Stimulated activated naive CD8-positive, alpha-beta T cell treated with anti-CD3 and anti-CD28 coated beads, Interleukin-15, Interleukin-2, amounts not matched to agents 100 U/mL and 50 U/mL, for 24 hours (primary cell): Measurements from ENCODE around the gene GLRA1.
A peak's percentile ranks its signal among the peaks of the same experiment; 100 is the strongest.

ENCODE experiments used
- ATAC-seq: fragments of 150-1000 bp; cut with Tn5 transposase; one replicate; pipeline ENCODE4 v1.10.0; 2021
- DNase-seq: peaks from one replicate; pipeline ENCODE4 v3.0.0; 2021

GLRA1 gene

GRCh38 chr5:151924564-151925301, at the start of gene GLRA1:
Gene GLRA1, minus strand, starts transcription at chr5:151924851. Its CDS starts 302 bp downstream, at chr5:151924549.
- ATAC-seq (no peak), DNase-seq (peak; percentile 65)

- ATAC-seq (no peak), DNase-seq (no peak)
Observed at GRCh38 chr5:151970885-151971284, 46.2 kb upstream of the GLRA1 start.

DNA sequence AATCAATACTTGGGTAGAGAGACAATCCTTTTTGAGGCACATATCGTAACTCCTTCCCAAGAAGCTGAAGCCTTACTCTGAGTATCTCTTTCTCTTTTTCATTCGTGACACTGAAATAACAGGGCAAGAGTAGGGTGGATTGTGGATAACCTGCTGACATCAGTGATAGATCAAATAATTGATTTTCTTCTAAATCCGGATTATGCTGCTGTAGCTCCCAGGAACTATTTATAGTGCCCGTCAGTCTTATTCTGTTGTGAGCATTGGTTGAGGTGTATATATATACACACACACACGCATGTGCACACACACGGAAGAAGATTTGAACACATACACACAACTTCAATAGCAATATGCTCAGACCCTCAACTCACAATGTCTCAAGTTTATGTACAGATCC, 43.2 kb upstream of the GLRA1 start:
- DNase-seq: no peak
- no peak for ATAC-seq

- ATAC-seq: no peak
- DNase-seq: no peak
Observed at GRCh38 chr5:151966046-151966445, 41.4 kb upstream of the GLRA1 start.

DNA sequence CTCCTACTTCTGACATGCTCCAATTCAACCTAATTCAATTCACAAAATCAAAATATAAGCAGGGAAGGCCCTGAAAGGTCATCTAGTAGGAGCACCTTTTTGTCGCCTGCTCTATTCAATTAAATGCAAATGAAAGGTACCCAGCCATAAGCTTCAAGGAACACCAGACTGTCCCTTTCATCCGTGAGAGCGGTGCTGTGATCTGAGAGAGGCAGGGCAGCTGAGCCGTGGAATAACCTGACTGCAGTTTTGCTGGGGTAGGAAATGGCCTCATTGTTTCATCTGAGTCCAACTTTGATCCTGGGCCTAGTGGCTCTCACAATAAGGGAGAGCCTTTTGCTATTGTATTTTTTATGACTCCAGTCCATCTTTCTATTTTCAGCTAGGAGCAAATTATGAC, 39.8 kb upstream of the GLRA1 start:
- ATAC-seq: no peak
- no peak for DNase-seq

DNA sequence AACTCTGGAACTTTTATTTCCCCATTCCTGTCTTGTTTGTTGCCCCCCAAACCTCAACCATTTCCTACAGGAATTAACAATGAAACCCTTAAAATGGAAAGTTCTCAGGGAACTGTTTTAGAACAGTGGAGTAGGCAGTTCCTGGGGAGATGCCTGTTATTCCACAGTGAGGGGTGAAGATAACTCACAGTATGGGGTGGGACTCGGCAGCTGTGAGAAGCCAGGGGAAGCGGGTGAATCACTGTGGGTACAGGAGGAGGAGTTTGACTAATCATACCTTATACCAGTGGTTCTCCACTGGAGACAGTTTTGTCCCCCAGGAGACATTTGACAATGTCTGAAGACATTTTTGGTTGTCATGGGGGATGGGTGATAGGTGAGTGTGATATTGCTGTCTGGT, 36.9 kb upstream of the GLRA1 start:
- DNase-seq (no peak), ATAC-seq (no peak)

- ATAC-seq (no peak), DNase-seq (no peak)
Observed at GRCh38 chr5:151958111-151958510, 33.5 kb upstream of the GLRA1 start.

GRCh38 chr5:151956725-151957124, 32.1 kb upstream of the GLRA1 start:
- no peak for DNase-seq
- no peak for ATAC-seq

DNA sequence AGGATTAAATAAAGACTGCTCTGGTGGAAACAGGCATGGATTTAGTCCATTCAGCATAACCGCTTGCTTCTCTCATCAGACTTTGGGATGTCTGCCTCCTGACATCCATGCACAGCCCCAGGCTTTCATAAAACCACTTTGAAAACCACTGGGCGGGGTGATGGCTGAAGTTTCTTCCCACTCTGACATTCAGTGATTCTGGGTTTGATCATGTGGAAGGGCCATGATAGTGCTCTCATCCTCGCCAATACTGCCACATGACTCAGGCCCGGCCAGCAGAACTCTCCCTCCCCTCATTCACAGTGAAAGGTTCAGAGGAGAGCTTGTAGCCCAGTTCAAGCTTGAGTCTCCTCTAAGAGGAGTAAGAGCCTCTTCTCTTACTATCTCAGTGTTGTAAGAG, 29.6 kb upstream of the GLRA1 start:
- ATAC-seq (no peak), DNase-seq (no peak)

- DNase-seq (no peak), ATAC-seq (no peak)
Observed at GRCh38 chr5:151953833-151954232, 29.2 kb upstream of the GLRA1 start.

DNA sequence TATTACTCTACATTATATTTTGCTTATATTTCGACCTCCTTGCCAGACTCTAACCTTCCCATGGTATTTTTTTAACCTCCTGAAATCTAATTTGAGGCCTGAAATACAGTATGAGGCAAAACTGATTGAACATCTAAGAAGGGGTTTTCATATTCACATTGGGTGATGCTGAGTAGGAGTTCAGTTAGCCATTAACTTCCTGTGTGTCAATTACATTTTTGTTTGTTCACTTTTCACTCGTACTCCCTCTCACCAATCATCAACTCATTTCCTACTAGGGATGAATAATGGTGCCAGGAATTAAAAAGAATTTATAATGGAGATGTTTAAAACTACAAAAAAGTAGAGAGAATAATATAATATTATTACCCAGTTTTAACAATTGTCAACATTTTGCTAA, 27.6 kb upstream of the GLRA1 start:
- no peak for DNase-seq
- no peak for ATAC-seq

DNA sequence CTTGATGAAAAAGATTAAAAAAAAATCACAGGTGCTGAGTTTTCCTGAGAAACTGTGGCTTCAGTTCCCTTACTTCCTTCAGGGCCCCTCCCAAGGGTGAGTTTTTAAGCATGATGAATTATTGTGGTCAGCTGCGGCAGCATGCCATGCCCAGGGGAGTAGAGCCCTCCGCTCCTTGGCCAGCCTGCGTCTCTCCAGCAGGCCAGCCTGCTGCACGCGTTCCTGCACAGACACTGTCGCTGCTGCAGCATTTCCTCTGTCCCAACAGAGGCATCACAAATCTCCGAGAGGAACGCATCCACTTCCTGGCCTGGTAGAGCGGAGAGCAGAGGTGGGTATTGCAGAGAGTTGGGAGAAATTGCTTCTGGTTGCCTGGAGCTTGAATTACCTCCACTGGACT, 26.1 kb upstream of the GLRA1 start:
- no peak for ATAC-seq

GRCh38 chr5:151949701-151950308, 25.2 kb upstream of the GLRA1 start:
- no peak for ATAC-seq
- no peak for DNase-seq

More for the DNA sequence above, 26.1 kb upstream of the GLRA1 start:
- no peak for DNase-seq

DNA sequence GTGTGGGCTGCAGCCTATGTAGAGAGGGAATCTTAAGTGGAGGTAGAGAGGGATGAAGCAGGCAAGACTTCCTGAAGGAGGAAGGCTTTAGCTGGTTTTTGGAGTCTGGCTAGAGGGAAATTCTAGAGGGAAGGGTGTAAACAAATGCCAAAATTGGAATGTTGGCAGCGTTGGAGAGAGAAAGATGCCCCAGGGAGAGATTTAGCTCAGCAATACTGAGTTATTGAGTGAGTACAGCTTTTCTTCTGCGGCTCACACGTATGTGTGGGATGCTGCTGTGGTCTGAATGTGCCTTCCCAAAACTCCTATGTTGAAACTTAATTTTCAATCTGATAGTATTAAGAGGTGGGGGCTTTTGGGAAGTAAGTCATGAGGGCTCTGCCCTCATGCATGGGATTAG, 24.5 kb upstream of the GLRA1 start:
- no peak for DNase-seq
- ATAC-seq: no peak

- no peak for ATAC-seq
- no peak for DNase-seq
Observed at GRCh38 chr5:151947931-151948608, 23.4 kb upstream of the GLRA1 start.

DNA sequence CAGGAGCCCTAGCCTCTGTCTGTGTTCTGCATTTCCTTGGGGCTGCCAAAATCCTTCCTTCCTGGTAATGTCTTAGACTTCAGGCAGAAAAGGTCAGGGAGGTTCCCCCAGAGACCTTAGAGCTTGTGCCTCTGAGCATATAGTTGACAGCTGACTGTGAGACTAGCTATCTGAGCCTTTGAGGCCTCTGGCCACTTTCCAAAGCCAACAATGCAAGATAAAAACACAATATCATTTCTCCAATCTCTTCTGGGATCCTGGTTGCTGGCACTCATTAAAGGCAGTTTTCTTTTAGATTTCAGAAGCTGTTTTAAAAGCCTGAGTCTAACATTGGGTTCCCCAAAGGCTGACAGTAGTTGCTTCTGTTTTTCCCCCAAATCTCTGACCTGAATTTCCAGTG, 13.2 kb upstream of the GLRA1 start:
- DNase-seq: no peak
- no peak for ATAC-seq

DNA sequence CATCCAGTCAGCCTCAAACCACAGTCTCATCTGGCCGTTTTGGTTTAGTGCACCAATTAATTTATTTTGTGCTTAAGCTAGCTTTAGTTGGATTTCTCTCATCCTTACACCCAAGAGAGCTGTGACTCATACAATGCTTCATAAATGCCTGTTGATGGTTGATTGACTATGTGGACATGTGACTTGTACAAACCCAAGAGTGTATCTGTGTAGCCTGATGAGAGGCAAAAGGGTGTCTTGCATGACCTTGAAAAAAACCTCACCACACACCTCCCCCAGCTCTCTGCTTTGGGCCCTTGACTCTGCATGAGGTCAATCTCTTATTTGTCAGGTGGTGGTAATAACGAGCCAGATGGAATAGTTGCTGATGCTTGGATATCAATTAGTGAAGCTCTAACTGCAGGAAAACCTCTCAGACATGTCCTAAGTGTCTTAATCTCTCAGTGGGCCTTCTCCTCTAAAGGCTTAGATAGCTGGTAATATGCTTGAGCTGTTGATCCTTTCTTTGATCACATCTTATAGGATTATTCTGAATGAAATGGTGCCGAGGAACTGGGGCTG, 10.6 kb upstream of the GLRA1 start:
- ATAC-seq: no peak
- DNase-seq: no peak

GRCh38 chr5:151931260-151931659, 6.6 kb upstream of the GLRA1 start:
- DNase-seq (no peak), ATAC-seq (no peak)

GRCh38 chr5:151926188-151926587, 1.5 kb upstream of the GLRA1 start:
- no peak for DNase-seq
- no peak for ATAC-seq

GRCh38 chr5:151925340-151925739, 689 bp upstream of the GLRA1 start:
- ATAC-seq: no peak
- DNase-seq: no peak

- no peak for DNase-seq
- ATAC-seq: no peak
Observed at GRCh38 chr5:151923866-151924476, 680 bp downstream of the GLRA1 start.

DNA sequence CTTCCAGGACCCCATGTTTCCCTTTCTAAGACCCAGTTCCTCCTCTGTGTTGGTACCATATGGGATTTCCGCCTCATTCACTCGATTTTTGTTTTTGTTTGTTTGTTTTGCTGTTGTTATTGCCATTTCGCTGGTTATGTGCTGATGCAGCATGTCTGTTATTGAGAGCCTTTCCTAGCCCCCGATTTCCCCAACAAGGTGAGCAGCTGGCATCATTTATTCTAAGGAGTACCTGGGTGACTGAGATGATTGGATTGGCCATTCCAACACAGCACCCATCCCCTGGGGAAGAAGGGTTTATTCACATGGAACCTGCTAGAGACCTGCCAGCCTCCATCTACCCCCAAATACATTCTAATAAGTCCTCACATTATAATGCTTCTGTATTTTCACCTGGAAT, 2.7 kb downstream of the GLRA1 start:
- DNase-seq (no peak), ATAC-seq (no peak)

- ATAC-seq (no peak), DNase-seq (no peak)
Observed at GRCh38 chr5:151917904-151918303, 6.7 kb downstream of the GLRA1 start.
